HG03025 (cell line): ENCODE measurements around the gene MICAL1.
A peak's percentile ranks its signal among the peaks of the same experiment; 100 is the strongest.

Experiments
- ATAC-seq: cut with Tn5 transposase; IDR thresholded peaks from one replicate; pipeline ENCODE4 v1.9.1; 2021; ENCODE audit warnings: mild to moderate bottlenecking, moderate library complexity; ENCODE audit not compliant: unreplicated experiment, low FRiP score

MICAL1 gene

DNA sequence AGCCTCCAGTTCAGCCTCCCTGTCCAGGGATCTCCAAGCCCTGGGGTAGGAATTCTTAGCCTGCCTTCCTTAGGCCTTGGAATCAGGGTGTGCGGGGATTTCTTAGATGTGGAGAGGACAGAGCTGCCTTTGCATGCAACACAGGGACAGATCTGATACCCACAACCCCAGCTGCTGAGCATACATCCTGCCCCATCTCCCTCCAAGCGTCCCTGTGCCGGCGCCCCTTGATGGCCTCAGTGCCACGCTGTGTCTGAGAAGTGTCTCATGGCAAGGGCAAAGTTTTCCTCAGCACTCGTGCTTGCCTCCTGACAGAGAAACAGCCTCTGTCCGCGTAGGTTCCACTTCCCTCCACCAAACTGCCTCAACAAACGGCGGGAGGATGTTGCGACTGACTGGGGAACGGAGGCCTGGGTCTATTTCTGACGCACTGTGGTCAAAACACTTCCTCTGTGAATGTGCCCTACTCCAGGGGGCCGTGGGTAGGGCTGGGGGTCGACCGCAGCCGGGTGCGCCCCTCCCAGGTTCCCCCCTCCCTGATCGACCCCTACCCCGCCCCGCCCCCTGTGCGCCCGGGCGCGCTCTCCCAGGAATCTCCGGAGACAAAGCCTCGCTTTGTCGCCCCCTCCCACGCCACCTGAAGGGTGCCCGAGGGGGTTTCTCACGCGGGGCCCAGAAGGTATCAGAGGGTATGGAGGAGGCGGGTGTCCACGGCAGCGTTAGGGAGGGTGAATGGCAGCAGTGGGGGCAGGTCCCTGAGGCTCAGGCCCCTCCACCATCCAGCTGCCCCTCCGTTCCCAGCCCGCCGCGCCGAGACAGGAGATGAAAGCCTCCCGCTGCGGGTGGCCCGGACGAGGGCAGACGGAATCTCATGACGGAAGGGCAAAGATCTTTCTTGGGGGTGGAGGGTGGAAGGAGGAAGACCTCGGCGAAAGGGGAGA is 806 bp downstream of the MICAL1 start:
- peak; percentile 30 for ATAC-seq

DNA sequence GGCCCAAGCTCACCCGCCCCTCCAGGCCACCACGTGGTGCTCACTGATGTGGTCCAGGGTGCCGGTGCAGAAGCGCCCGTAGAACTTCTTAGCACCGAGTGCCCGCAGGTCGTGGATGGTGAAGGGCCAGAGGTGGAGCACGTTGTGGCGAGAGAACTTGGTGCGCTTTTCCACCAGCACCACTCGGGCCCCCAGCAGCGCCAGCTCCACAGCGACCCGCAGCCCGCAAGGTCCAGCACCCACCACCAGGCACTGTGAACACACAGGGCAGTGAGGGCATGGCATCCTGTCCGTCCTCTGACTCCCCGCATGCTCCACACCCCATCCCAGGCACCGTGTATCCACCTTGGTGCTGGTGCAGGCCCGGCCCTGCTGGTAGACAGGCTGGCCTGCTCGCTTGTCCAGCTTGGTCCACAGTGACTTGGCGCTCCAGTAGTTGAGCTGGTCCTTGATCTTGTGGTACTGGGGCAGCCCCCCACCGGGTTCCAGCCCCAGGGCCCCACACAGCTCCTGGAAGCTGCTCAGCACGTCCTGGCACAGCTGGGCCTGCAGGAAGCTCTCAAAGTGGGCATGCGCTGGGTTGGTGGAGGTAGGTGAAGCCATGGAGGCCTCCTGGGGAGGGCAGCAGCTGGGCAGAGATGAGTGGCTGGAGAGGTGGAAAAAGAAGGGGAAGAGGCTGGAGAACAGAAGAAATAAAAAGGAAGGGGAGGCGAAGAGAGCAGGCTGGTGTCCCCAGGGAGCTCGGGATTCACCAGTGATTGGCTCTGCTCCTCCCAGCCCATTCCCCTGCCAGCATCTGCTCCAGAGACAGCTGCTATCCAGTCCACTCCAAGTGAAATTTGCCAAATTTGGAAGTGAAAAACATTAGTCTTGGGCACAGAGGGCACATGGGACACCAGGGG is 1.7 kb downstream of the MICAL1 start:
- ATAC-seq, result no peak

DNA sequence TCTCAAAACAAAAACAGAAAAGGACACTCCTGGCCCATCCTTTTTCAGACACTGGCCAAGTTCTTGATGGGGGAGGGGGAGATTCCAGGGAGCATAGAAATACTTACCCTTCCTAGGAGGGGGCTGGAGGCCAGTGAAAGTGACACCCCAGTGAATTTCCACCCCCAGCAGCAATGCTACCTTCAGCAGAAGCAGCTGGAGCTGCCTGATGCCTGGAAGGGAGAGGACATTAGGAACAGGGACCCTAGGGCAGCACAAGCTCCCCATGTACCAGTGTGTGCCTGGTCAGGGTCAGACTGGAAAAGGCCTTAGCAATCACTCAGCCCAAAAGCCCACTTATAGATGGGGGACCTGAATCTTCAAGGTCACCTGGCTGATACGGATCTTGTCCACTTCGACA is 2.4 kb downstream of the MICAL1 start:
- ATAC-seq, result no peak

DNA sequence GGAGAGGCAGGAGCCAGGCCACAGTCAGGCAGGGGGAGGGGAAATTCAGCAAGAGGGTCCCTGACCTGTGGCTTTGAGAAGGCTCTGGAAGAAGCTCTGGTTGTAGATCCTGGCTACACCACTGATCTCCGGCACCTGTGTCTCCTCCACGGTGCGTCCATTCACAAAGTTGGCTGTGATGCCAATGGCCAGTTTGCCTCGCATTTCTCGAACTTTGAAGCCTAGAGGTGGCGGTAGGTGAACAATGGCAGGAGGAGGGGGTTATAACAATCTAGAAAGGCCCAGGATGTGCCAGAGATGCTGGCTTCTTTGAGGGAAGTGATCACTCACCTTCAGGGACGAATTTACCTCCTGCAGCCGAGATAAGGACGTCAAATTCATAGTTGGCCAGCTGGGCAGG is 3.4 kb downstream of the MICAL1 start:
- no peak for ATAC-seq

DNA sequence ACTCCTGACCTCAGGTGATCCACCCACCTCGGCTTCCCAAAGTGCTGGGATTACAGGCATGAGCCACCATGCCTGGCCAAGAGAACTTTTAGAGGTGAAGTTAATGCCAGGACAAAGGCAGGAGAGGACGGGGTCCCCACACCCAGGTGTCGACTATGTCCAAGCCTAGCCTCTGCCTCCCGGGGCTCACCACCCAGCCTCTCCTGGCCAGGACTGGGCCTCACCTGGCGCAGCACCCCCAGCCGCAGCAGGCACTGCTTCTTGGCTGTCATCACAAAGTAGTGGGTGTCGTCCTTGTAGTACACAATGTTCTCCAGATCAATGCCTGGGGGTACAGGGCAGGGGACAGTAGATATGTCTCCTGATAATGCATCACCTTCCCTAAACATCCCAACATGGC is 4.2 kb downstream of the MICAL1 start:
- no peak for ATAC-seq

DNA sequence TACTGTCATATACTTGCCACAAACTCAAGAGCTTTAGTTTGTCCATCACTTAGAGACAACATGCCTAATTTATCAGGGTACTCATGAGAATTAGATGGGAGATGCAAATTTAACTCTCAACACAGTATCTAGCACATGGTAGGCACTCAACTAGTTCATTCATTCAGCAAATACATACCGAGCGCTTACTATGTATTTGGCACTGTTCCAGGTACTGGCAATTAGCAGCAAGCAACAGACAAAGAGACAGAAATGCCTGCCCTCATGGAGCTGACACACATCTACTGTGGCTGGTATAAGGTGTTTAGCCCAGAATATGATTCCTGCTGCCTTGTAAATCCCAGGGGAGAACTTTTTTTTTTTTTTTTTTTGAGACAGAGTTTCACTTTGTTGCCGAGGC is 4.8 kb downstream of the MICAL1 start:
- no peak for ATAC-seq

DNA sequence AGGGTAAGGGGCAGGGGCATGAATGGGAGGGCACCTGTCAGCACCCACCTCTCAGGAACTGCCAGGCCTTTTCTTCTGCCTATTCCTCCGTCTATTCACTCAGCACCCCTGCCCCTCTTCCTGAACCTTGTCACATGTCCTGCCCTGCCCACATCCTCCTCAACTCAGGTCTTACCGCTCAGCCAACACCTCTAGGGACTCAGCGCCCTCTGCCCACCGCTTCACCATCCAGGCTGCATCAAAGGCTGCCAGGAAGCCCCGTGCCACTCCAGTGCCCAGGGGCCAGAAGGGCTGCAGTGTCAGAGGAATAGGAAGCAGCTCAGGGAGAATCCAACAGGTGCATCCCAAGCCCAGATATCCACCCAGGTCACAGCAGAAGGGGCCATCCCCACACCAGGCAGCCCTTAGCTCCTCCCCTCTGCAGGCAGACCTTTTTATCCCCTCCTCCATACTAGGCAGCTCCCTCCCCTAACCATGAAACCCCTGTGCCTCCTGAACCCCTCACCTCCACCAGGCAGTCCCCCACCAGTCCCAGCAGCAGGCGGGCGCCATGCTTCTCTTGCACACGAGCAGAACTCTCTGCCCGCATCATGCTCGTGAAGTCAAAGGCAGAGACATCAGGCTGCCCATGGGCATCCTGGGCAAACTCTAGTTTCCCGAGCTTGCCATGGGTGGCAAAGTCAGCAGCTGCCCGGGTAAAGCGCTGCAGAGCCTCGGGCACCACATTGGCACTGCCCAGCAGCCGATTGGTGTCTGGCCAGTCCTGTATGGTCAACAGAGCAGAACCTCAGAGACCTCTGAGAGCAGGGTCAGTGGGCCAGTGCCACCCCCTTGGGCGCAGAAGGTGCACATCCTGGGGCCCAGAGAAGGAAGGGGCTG is 5.5 kb downstream of the MICAL1 start:
- ATAC-seq, result no peak

DNA sequence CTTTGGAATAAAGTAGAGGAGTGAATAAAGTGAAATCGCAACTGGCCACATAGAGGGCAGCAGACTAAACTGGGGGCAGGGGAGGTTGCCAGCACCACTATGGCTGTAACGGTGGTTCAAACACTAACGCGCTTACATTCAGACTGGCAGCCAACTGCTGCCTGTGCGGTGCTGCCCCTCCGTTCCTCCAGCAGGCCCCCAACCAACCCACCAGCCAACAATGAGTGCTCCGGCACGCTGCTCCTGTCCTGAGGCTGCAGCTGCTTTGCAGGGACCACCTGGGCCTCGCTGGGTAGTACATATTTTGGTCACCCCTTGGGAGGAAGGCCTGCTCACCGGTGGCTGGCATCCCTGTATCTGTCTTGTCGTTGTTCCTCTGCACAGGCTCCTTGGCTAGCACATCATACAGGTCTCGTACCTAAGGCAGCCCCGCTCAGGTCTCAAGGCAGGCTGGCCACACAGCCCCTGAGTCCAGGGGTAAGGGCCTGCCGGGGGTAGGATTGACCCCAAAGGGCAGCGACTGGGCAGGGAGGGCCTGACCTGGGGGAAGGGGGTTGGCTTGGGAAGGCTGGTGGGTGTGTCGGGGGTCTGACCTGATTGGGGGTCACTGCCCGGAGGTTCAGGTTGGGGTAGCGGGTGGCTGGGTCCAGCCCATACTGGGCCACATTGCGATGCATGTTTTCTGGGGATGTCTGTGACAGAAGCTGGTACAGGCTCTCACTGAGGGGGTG is 6.3 kb downstream of the MICAL1 start:
- ATAC-seq, result no peak

DNA sequence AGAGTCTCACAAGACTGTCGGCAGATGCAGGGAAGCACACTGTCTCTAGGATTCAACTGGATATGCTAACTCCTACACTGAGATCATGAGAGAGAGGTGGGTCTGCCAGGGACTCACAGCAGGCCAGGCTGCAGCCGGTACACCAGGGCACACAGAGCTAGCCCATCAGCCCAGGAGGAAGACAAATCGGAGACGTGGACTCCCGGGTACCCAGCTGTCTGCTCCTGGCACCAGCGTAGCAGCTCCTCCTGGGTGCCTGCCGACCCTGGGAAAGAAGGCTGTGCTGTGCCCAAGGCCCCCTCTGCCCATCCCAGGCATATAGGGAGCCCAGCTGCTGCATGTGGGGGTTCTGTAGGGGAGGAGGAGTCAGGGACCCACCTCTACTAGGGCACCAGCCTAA is 7.0 kb downstream of the MICAL1 start:
- ATAC-seq, result no peak

DNA sequence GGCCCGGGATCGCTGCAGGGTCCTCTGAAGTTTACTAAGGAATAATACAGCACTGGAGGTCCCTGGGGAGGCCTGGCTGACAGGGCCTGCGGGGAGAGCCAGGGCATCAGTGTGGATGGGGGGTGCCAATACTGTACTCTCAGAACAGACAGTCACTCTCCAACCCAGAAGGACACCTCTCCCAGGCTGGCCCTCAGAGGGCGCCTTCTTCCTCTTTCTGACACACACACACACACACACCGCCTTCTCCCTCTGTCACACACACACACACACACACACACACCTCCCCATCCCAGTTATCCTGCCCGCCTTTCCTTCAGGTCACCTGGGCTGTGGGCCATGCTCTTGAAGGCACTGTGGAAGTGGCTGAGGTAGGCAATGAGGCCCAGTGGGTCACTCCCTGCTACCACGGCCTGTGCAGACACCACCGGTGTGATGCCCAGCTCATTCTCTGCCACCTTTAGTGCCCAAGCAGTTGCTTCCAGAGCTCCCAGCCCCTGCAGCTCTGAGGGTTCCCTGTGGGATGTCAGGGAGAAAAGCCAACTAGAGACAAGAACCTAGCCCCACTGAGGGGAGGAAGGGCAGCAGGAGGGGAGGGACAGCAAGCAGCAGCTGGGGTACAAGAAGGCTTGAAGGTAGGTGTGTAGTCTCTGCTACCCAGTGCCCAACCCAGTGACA is 7.6 kb downstream of the MICAL1 start:
- no peak for ATAC-seq

DNA sequence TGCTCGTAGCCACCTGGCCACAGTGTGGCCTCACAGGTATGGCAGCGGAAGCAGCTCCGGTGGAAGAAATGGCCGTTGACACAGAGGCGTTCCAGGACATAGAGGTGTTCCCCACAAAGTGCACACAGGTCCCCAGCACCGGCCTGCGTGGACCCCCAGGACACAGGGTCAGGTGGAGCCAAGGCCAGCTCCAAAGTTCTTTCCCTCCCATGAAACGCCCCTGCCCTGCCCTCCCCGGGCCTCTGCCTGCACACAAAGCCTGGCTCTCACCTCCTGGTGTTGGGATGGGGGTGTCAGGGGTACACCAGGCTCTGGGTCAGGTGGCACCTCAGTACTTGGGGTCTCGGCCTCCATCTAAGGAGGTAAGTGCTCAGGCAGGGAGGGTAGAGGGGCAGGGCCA is 8.5 kb downstream of the MICAL1 start:
- ATAC-seq, result no peak

DNA sequence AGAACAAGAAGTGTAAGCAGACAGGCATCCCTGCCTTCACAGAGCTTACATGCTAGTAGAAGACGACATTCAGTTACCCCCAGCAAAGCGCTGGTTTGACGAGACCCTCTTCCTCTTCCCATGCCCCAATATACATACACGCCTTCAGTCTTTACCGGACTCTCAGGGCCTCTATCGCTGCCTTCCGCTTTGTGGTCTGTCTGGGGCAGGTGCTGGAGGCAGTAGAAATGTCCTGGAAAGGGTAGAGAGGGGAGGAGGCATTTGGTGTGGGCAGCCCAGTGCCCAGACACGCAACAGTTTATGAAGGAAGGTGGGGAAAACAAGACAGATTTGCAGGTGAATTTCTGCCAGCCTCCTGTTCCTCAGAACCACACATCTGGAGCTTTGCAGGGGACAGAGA is 9.0 kb downstream of the MICAL1 start:
- no peak for ATAC-seq

DNA sequence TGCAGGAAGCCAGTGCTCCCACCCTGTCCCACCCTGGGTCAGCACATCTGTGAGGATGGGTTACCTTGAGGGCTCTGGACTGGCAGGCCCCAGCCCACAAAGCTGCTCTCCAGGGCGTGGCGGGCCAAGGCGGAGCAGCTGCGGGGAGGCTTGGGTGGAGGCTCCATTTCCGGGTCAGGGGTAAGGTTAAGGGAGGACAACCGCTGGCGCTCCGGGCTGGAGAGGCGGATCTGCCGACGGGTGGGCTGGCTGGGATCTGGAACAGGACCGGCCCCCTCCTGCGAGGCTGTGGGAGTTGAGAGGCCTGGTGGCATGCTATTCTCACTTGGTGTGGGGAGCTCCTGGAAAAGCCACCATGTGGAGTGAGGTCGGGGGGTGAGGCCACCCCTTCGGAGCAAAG is 9.5 kb downstream of the MICAL1 start:
- ATAC-seq, result no peak

DNA sequence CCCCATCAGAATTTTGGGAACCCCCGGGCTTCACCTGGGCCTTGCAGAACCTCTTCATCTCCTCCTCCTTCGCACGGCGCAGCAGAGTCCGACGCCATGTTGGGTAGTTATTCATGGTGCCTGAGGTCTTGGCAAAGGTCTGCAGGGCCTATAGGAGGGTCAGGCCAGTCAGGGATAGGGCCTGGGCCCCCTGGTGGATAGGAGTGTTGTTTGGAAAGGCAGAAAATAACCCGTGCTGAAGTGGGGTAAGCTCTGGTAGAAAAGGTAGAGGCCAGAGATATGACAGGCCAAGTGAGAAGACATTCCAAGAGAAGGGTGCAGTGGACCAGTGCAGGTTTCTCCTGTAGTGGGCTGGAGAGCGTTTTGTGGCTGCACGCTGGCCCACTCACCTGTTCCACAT is 10.2 kb downstream of the MICAL1 start:
- no peak for ATAC-seq

DNA sequence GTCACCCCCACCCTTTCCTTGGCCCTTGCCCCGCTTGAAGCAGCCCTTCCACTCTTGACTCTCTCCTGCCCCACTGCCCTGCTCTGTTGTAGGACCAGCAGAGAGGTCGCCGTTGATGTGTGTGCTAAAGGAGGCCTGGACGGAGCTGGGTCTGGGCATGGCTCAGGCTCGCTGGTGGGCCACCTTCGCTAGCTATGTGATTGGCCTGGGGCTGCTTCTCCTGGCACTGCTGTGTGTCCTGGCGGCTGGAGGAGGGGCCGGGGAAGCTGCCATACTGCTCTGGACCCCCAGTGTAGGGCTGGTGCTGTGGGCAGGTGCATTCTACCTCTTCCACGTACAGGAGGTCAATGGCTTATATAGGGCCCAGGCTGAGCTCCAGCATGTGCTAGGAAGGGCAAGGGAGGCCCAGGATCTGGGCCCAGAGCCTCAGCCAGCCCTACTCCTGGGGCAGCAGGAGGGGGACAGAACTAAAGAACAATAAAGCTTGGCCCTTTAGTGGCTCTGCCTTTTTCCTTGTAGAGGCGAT is 12.1 kb downstream of the MICAL1 start:
- no peak for ATAC-seq

DNA sequence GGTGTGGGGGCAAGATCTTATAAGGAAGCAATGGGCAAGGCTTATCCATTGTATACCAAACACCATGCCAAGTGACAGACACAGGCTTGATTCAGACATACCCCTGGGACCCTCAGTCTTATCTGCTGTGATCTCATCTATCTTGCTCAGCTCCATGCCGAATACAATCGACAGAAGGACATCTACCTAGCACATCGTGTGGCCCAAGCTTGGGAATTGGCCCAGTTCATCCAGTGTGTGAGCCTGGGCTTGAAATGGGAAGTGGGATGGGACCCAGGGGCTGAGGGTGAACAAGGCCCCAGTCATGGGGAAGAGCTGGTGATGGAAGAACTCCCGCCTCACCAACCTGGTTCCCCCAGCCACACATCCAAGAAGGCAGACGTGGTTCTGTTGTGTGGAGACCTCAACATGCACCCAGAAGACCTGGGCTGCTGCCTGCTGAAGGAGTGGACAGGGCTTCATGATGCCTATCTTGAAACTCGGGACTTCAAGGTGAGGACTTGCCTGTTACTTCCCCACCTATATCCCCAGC is 13.1 kb downstream of the MICAL1 start:
- ATAC-seq, result no peak

DNA sequence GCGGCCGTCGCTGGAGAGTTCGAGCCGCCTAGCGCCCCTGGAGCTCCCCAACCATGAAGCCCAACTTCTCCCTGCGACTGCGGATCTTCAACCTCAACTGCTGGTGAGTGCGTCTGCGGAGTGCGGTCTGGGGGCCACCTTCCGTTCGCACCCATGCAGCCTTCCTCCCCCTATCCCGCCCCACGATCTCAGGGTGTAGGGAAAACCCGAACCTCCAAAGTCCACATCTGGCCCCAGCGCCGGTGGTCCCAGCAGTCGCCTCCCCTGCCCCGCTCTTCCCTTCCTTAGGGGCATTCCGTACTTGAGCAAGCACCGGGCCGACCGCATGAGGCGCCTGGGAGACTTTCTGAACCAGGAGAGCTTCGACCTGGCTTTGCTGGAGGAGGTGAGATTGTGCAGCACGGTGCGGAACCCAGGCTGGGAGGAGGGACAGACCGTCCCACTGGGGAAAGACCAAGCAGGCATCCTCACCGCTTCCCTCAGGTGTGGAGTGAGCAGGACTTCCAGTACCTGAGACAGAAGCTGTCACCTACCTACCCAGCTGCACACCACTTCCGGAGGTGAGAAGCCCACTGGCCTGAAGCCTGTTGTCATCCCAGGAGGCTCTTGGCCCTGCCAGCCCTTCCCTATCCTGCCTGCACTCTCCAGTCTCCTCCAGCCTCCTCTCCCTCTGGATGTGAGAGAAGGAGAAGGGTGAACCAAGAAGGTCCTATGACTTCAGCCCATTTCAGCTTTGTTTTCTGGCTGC is 14.3 kb downstream of the MICAL1 start:
- peak; percentile 21 for ATAC-seq
